ENCODE data around the gene EPHA8. TPM values are rescaled to one million over a fixed set of nuclear protein-coding genes. Genes with fewer than 3 reads are reported as not detected.

The EPHA8 gene
- total RNA-seq, 1 experiment from 2014 or later: 1.3 TPM

DNA sequence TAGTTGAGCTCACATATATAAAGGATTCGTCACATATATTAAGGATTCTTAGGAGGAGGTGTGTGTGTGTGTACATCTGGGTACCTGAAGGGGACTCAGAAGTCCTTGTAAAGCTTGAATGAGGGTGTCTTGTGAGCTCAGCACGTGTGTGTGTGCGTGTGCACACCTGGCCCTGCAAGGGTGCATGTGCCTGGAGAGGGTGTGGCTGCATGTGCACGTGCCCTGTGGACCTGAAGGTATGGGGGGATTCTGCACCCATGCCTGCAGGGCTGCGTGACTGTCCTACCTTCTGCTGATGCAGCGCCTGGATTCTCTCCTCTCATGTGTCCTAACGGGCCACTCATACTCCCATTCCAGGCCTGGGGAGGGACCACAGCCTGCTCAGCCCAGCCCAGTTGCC lies 24.0 kb downstream of the EPHA8 start:
- DNase-seq (ENCODE audit: extremely low read depth, low read depth): no peak

GRCh38 chr1:22588899-22589422 lies 25.7 kb downstream of the EPHA8 start:
- DNase-seq (ENCODE audit: extremely low read depth, low read depth): no peak

DNA sequence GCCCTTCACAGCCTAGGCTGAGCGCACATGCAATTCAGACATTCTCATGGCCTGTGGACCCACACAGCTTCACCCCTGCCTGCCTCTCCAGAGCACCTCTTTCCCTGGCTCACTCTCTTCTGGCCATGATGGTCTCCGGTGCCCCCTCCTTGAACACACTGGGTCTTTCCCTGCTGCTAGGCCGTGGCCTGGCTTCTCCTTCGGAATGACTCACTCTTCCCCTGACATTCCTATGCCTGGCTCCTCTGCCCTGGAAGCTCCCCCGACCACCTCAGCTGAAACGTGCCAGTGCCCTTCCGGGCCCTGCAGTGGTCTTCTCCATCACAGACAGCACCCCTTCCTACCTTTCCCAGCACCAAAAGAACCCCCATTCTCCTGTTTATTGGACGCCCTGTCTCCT lies 28.3 kb downstream of the EPHA8 start:
- DNase-seq (ENCODE audit: extremely low read depth, low read depth): no peak

DNA sequence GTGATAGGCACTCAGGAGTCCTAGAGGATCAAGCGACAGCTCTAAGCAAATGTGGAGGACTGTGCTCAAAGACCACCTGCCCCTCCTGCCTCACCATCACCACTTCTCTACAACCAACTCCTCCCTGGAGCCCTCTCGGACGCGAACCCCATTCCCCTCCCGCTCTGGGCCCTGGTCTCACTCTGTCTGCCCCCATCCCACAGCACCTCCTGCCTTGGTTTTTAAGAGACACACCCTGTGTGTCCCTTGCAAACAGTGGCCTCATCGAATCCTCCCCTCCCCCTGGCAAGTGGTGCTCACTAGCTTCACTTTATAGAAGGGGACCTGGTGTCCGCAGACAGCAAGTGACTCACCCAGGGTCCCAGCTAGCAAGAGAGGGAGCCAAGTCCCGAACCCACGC lies 28.8 kb downstream of the EPHA8 start:
- DNase-seq (ENCODE audit: extremely low read depth, low read depth): no peak

DNA sequence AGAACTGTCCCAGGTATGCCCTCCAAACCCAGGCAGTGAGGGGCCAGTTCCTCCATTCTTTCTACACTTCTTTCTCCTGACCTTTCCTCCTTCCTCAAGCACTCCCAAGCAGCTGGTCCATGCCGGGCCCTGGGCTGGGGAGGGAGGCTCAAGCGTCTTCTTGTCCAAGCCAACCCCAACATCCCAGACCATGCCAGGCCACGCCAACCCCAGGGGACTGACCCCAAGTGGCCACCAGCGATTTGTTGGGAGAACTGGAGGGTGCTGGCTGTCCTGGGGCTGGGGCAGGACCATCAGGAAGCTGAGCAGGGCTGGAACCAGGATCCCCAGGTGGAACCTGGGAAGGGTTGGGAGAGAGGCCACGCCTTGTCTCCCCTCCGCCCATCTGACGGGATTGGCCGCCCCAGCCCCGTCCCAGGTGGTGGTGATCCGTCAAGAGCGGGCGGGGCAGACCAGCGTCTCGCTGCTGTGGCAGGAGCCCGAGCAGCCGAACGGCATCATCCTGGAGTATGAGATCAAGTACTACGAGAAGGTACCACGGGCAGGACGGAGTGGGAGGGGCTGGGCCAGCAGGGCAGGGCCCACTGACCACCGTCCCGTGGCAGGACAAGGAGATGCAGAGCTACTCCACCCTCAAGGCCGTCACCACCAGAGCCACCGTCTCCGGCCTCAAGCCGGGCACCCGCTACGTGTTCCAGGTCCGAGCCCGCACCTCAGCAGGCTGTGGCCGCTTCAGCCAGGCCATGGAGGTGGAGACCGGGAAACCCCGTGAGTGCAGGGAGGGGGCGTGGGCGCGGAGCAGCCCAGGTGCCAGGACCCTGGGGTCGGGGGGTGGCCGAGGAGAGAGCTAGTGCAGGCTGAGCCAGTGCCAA lies 29.9 kb downstream of the EPHA8 start:
- no peak for DNase-seq (ENCODE audit: extremely low read depth, low read depth)

GRCh38 chr1:22594396-22594795 lies 31.1 kb downstream of the EPHA8 start:
- no peak for DNase-seq (ENCODE audit: extremely low read depth, low read depth)

GRCh38 chr1:22595108-22595507 lies 31.8 kb downstream of the EPHA8 start:
- DNase-seq (ENCODE audit: extremely low read depth, low read depth): no peak

- no peak for DNase-seq (ENCODE audit: extremely low read depth, low read depth)
These were observed 34.1 kb downstream of the EPHA8 start for GRCh38 chr1:22597301-22597965.

GRCh38 chr1:22597996-22598395 lies 34.7 kb downstream of the EPHA8 start:
- no peak for DNase-seq (ENCODE audit: extremely low read depth, low read depth)

- no peak for DNase-seq (ENCODE audit: extremely low read depth, low read depth)
These were observed 35.4 kb downstream of the EPHA8 start for GRCh38 chr1:22598736-22599135.

GRCh38 chr1:22600071-22600816 lies 37.0 kb downstream of the EPHA8 start:
- no peak for DNase-seq (ENCODE audit: extremely low read depth, low read depth)

DNA sequence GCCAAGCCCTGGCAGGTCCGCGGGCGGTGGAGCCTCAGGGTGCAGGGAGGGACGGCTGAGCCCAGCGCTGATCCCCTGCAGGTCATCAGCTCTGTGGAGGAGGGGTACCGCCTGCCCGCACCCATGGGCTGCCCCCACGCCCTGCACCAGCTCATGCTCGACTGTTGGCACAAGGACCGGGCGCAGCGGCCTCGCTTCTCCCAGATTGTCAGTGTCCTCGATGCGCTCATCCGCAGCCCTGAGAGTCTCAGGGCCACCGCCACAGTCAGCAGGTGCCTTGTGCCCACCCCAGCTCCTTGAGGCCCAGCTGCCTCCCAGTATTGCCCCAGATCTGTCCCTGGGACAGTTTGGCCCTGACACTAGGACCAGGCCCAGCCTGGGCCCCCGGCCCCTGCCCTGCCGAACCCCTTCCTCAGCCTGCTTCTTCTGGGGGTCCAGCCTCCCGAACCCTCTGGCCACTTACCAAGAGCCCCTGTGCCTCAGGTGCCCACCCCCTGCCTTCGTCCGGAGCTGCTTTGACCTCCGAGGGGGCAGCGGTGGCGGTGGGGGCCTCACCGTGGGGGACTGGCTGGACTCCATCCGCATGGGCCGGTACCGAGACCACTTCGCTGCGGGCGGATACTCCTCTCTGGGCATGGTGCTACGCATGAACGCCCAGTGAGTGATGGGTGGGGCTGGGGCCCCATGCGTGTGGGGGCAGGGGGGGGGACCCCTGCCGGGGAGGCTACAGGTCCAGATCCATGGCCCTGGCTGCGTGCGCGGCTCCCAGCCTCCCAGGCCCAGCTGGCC lies 37.7 kb downstream of the EPHA8 start:
- DNase-seq (ENCODE audit: extremely low read depth, low read depth): no peak

DNA sequence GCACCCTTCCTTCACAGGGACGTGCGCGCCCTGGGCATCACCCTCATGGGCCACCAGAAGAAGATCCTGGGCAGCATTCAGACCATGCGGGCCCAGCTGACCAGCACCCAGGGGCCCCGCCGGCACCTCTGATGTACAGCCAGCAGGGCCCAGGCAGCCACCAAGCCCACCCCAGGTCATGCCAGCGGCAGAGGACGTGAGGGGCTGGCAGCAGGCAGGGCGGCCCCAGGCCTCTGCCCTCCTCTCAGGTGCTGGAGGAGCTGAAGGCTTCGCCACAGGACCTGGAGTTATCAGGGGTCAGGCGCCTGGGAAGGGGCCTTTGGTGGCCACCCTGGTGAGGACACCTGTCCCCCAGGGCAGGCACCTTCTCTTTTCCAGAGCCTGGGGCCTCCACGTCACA lies 38.3 kb downstream of the EPHA8 start:
- no peak for DNase-seq (ENCODE audit: extremely low read depth, low read depth)

GRCh38 chr1:22602060-22602740 lies 38.9 kb downstream of the EPHA8 start:
- no peak for DNase-seq (ENCODE audit: extremely low read depth, low read depth)

DNA sequence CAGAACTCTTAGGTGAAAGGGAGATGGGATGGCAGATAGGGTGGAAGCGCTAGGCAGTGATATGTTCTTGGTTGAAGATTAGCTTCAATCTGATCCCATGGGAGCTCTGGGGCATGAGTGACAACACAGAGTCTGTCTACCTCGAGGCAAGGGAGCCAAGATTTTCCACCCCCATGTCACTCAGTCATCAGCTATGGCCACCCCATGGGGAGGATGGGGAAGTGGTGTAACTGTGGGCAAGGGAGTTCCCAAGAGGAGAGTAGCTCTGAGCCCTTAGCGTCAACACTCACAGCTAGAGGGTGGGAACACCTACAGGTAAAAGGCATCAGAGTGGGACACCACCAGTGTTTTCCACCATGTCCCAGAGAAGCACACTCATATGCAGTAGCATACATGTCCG lies 42.9 kb downstream of the EPHA8 start:
- DNase-seq (ENCODE audit: extremely low read depth, low read depth): no peak

DNA sequence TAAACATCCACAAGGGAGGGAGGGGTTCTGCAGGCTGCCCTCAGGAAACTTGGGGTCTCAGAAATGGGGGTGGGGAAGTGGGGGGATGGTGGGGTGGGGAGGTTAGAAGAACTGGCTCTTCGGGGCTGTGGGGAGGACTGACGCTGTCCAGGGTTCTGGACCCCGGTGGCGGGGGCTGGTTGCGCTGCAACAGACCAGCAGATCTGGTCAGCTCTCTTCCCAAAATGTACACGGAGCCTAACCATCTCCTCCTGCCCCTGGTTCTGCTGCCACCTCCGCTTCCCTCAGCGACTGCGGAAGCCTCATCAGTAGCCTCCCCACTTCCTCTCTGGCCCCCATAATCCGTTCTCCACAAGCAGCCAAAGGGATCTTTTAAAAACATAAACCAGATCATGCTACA lies 43.9 kb downstream of the EPHA8 start:
- DNase-seq (ENCODE audit: extremely low read depth, low read depth): no peak

- DNase-seq (ENCODE audit: extremely low read depth, low read depth): no peak
These were observed 45.1 kb downstream of the EPHA8 start for GRCh38 chr1:22608361-22608760.

GRCh38 chr1:22609291-22609690 lies 46.0 kb downstream of the EPHA8 start:
- DNase-seq (ENCODE audit: extremely low read depth, low read depth): no peak

- peak; percentile 48 for DNase-seq (ENCODE audit: extremely low read depth, low read depth)
These were observed 48.2 kb downstream of the EPHA8 start for GRCh38 chr1:22611530-22611947.

Measured in NCI-H460 (cell line).